Right cardiac atrium (tissue), 5 donors: ENCODE data around the gene UPB1. TPM values are rescaled to one million over a fixed set of nuclear protein-coding genes. Genes with fewer than 3 reads are reported as not detected.

Source experiments
- ATAC-seq, 2 donors: fragments of 200-7000 bp; cut with Tn5 transposase; one replicate each; pipeline versions ENCODE4 v1.8.0 to v1.9.1; 2020; ENCODE audit warnings: moderate library complexity in 2 of 2, mild to moderate bottlenecking in 1 of 2
- DNase-seq, 3 donors: peaks; one replicate each; pipeline ENCODE4 v3.0.0-alpha.2; 2020
- H3K27ac ChIP-seq: one replicate; pipeline ENCODE4 v1.5.1; 2013; ENCODE audit warnings: mild to moderate bottlenecking, low read length, control low read depth, moderate library complexity
- H3K27me3 ChIP-seq: one replicate; pipeline ENCODE4 v1.6.1; 2013; ENCODE audit not compliant: control insufficient read depth, insufficient read depth
- H3K4me1 ChIP-seq: one replicate; pipeline ENCODE4 v1.6.1; 2013; ENCODE audit warnings: low read length; ENCODE audit not compliant: control insufficient read depth, insufficient read depth
- H3K4me3 ChIP-seq: one replicate; pipeline ENCODE4 v1.5.1; 2013; ENCODE audit warnings: low read length, control low read depth
- H3K9me3 ChIP-seq: one replicate; pipeline ENCODE4 v1.6.1; 2013; ENCODE audit warnings: low read length; ENCODE audit not compliant: control insufficient read depth
- whole genome bisulfite sequencing: extraction: QIAGEN DNeasy Blood & Tissue Kit; methylation state at CpG from one replicate; pipeline ENCODE4 v1.1.7; 2013; 5-methylcytosine and 5-hydroxymethylcytosine counted together
- intact Hi-C, 4 donors: fragments of 100-400 bp; cut with DNase I; formaldehyde crosslinking; loops; one replicate each; pipeline versions ENCODE4 v1.11.0 to v1.14.0; 2022 to 2023
- polyA plus RNA-seq: library from polyadenylated mRNA; stranded (reverse); fragments of 200-250 nt; gene quantifications from one replicate; pipeline ENCODE4 v1.2.3, GENCODE V29; 2013
- total RNA-seq, 4 donors: library from RNA; stranded (reverse); fragmentation: NEBNext Ultra II Directional; extraction: Animal tissue kit (Norgen Biotek cat#: 25700); gene quantifications; one replicate each; pipeline ENCODE4 v1.2.1, GENCODE V29; 2021
- donor health status: healthy with polysubstance abuse.
- donor health status: DM: no; HTN: yes; CAD: no.
- donor health status: DM: no; HTN: no; CAD: no.
- donor health status: DM: no; HTN: yes; CAD: no; lungs with severe emphysema.
- donor health status: DM: yes; HTN: yes; CAD: no.

The UPB1 gene
- total and polyA plus RNA-seq, 5 donors = 1.8 to 6.6 (median 2.8) TPM

GRCh38 chr22:24504540-24504939 lies 9.4 kb downstream of the UPB1 start:
- Histone ChIP-seq H3K9me3 (no peaks in the 10 kb centered on the region), H3K27ac (no peak overlapping the region), H3K4me1 (no peaks in the 10 kb centered on the region), H3K27me3 (no peaks in the 10 kb centered on the region), H3K4me3 (no peak overlapping the region)
- 90% methylated on average over 2 of the region's 2 CpGs for WGBS
- ATAC-seq (no peak), DNase-seq (no peak)
- intact Hi-C loops = loop anchor here in 1 of 4 donors (5.0 kb wide), 1 partner anchor 82 kb away; no protein-coding TSS in a partner anchor

DNA sequence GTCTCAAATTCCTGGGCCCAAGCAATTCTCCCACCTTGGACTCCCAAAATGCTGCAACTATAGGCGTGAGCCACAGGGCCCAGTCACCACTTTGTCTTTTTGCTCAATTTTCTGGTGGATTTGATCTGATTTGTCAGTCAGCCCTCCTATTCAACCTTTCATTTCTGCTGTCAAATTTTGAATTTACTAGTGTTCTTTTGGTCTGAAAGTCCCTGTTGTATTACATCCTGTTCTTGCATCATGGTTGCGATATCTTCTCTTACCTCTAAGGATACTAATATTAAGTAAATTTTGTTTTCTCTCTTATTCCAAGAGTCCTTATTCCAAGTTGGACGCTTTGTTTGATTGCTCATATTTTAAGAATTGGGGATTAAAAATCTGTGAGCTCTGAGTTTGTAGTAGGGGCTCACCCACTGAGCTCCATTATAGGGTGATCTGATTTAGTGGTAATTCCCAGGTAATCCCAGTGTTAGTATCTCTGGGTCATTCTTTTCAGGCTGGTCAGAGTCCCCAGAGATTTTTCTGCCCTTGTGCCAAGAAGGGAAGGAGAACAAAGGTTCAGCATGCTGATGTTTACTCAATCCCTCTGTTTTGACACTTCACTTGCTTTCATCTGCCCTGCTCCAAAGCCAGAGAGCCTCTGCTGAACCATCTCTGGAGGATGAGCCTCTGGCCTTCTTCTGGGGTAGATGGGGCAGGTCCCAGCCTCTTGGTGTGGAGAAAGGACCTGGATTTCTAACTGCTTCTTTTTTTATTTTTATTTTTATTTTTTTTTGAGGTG lies 10.0 kb downstream of the UPB1 start:
- 90% methylated on average over 3 of the region's 3 CpGs for WGBS
- Histone ChIP-seq H3K9me3 (no peaks in the 10 kb centered on the region), H3K27ac (no peak overlapping the region), H3K4me1 (no peaks in the 10 kb centered on the region), H3K27me3 (no peaks in the 10 kb centered on the region), H3K4me3 (no peak overlapping the region)
- DNase-seq = no peak
- no peak for ATAC-seq
- intact Hi-C loops = loop anchor here in 2 of 4 donors (5.0 kb wide), 2 partner anchors 78 to 83 kb away; partner anchors contain the start of gene ADORA2A (in 1 of the 2)

DNA sequence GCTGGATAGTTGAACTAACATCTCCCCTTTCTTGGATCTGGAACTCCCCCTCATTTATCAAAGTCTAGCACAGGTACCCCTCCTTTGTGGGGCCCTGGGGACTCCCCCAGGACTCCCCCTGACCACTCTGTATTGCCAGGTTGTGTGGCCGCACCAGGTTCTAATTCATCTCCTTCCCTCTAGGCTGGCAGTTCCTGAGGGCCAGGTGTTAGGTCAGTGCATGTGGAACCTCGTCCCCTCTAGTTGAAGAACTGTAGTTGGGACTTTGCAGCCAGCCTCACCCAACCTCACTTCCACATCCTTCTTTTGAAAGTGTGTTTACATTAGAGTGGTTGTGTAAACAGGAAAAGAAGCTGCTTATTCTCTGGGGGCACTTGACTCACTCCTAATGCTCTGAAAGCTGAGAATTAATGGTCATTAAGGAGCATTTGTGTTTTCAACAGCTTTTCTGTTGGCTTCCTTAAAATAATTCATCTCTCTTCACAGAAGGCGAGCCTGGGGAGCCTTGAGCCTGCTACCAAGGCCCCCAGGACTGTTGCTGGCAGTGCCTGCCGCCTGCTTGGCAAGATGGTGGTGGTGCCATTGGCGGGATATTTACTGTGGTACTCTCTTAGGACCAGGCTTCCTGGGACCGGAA lies 11.8 kb downstream of the UPB1 start:
- Histone ChIP-seq H3K4me1 (peaks cover 7% of the 10 kb centered on the region), H3K4me3 (no peak overlapping the region), H3K27ac (no peak overlapping the region), H3K27me3 (no peaks in the 10 kb centered on the region), H3K9me3 (no peaks in the 10 kb centered on the region)
- intact Hi-C loops = loop anchor here in 1 of 4 donors (5.0 kb wide), 1 partner anchor 80 kb away; the partner anchor contains the start of gene ADORA2A
- 61% methylated on average over 6 of the region's 6 CpGs for WGBS
- no peak for DNase-seq
- ATAC-seq = no peak

- DNase-seq (no peak), ATAC-seq (no peak)
- 82% methylated on average over 7 of the region's 7 CpGs for WGBS
- intact Hi-C loops = loop anchor here in 1 of 4 donors (5.0 kb wide), 1 partner anchor 80 kb away; the partner anchor contains the start of gene ADORA2A
- Histone ChIP-seq H3K4me1 (peaks cover 9% of the 10 kb centered on the region), H3K27ac (no peak overlapping the region), H3K9me3 (no peaks in the 10 kb centered on the region), H3K4me3 (no peak overlapping the region), H3K27me3 (no peaks in the 10 kb centered on the region)
Observed at GRCh38 chr22:24507716-24508115, 12.6 kb downstream of the UPB1 start.

DNA sequence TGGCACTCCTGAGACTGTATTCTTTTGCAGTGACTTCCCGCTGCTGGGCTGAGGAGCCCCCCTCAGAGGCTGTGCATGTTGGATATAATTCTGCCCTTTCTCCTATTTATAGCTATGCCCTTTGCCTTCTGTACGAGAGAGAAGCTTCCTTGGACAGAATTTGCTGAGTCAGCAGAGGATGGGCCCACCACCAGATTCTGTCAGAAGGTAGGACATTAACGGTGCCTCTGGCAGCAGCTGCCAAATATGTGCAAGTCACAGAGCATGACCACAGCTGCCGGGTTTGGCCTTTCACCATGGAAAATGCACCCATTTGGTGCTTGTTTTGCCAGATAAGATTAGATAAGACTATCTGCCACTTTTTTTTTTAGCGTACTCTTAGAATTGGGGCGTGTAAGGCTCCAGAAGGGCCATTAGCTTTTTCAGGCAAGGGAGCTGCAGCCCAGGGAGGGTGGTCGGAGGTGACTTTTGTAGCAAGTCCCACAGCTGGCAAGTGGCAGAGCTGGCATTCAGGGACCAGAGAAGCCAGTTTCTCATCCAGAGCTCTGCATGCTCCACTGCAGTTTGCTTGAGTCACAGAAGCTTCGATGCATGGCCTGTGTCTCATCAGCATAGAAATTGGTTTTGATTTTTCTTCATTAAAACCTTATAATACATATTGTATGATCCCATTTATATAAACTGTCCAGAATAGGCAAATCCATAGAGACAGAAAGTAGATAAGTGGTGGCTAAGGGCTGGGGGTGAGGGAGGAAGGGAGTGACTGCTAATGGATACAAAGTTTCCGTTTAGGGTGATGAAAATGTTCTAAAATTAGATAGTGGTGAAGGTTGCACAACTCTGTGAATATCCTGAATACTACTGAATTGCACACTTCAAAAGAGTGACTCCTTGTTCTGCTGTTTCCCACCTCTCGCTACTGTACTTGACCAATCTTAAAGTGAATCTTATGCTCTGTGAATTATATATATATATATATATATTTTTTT lies 15.8 kb downstream of the UPB1 start:
- DNase-seq (peak in 1 of 3 donors; percentile 64), ATAC-seq (peak; percentile 82 to 91)
- no peaks in the 10 kb centered on the region for H3K9me3 ChIP-seq
- intact Hi-C loops = loop anchor here in 1 of 4 donors (10.0 kb wide), 1 partner anchor 86 kb away; the partner anchor contains the start of gene ADORA2A
- peaks cover 9% of the 10 kb centered on the region for H3K4me1 ChIP-seq
- H3K27me3 ChIP-seq = no peaks in the 10 kb centered on the region
- no peak overlapping the region for H3K4me3 ChIP-seq
- peak overlapping the region; percentile 93 for H3K27ac ChIP-seq
- WGBS = 20% methylated on average over 10 of the region's 10 CpGs

DNA sequence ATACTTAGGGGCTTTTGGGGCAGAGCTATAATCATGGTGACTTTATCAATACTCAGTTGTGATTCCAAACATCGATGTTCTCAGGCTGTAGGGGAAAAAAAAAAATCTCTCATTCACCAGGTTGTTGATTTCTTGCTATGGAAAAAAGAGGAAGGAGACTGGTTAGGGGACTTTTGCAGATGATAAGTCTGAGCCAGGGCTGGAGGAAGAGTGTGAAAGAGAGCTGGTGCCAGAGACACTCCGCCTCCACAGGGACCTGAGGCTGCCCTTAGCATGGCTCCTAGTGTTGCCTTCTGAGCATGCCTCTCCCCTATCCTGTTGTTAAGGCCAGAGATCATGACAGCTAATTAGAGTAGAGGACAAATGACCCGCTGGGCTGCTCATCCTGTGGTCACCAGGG lies 16.9 kb downstream of the UPB1 start:
- peak; percentile 48 to 57 for ATAC-seq
- H3K27me3 ChIP-seq = no peaks in the 10 kb centered on the region
- DNase-seq = peak in 1 of 3 donors; percentile 49
- no peak overlapping the region for H3K4me3 ChIP-seq
- H3K4me1 ChIP-seq = peaks cover 9% of the 10 kb centered on the region
- no peaks in the 10 kb centered on the region for H3K9me3 ChIP-seq
- intact Hi-C loops = loop anchor here in 1 of 4 donors (10.0 kb wide), 1 partner anchor 87 kb away; the partner anchor contains the start of gene ADORA2A
- 25% methylated on average over 3 of the region's 3 CpGs for WGBS
- H3K27ac ChIP-seq = no peak overlapping the region

DNA sequence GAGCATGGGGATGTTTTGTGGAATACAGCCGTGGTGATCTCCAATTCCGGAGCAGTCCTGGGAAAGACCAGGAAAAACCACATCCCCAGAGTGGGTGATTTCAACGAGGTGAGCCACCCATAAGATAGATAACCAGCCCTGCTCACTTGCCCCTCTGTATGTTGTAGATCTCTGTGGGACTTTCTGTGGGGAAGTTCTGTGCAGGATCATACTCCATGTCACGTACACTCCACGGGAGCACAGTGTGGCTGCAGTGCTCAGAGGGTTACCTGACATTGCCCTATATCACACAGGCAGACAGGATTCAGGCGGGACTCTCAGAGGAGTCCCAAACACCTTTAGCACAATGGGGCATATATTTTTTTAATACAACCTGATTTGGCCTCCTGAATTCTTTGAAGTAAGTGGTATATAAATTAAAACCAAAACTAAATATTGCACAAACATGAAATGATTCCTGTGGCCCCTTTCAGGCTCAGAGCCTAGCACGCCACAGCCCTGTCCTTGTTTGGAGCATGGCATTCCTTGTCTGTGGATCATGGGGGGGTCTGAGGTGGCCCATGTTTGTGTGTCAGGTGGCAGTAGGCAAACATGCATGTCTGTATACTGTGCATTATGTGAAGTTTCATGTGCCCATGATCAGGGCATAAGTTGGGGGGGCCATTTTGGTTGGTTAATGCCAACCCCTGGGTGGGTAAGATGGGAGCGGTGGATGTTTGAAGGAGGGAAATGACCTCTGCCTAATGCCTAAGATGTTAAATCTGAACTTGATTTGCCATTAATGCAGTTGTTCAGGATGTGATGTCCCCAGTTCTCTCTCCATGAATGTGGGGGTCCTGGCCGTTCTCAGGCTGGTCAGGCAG lies 18.5 kb downstream of the UPB1 start:
- ATAC-seq (no peak), DNase-seq (no peak)
- Histone ChIP-seq H3K27me3 (no peaks in the 10 kb centered on the region), H3K27ac (no peak overlapping the region), H3K4me1 (peaks cover 9% of the 10 kb centered on the region), H3K9me3 (no peaks in the 10 kb centered on the region), H3K4me3 (no peak overlapping the region)
- WGBS = 94% methylated on average over 9 of the region's 9 CpGs
- intact Hi-C loops = loop anchor here in 1 of 4 donors (10.0 kb wide), 1 partner anchor 89 kb away; the partner anchor contains the start of gene ADORA2A

DNA sequence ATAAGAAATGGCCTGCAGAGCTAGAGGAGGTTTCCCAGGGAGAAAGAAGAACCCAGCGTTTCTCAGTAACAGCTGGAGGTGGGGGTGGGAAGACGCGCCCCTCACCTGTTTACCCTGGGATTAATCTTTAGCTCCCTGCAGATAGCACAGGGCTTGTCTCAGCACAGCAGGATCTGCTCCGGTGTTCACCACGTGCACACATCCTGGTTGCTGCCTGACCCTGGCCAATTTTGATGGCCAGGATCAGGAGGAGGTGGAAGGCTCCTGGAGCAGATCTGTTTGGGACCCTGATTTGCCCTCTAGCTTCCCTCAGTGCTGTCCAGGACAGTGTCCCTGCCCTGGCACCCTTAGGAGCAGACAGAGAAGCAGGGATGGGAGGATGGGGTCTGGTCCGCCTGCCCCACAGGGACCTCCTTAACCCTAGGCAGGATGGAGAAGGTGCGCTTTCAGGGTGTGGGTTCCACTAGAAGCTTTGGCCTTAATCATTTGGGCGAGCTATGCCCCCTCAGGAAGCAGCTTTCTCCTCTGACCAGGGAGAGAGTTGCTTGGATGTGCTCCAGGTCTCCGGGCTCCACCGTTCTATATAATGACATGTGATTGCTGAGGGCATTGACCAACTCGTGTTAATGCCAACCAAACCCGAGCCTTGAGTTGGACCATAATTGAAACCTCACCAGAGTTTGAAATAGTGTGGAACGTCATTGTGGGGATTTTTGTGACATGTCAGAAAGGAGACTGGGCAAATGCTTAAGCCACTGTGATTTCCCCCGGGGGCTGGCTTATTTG lies 19.3 kb downstream of the UPB1 start:
- DNase-seq (no peak), ATAC-seq (no peak)
- WGBS = 69% methylated on average over 14 of the region's 14 CpGs
- H3K4me1 ChIP-seq = peaks cover 9% of the 10 kb centered on the region
- intact Hi-C loops = loop anchor here in 3 of 4 donors (5.0 to 10.0 kb wide), 3 partner anchors 87 to 92 kb away; partner anchors contain the start of gene ADORA2A (in 2 of the 3)
- H3K4me3 ChIP-seq = no peak overlapping the region
- H3K27ac ChIP-seq = no peak overlapping the region
- no peaks in the 10 kb centered on the region for H3K27me3 ChIP-seq
- no peaks in the 10 kb centered on the region for H3K9me3 ChIP-seq

- intact Hi-C loops = loop anchor here in 3 of 4 donors (5.0 to 10.0 kb wide), 3 partner anchors 88 to 93 kb away; partner anchors contain the start of gene ADORA2A (in 2 of the 3)
- WGBS = 95% methylated on average over 8 of the region's 8 CpGs
- ATAC-seq (no peak), DNase-seq (no peak)
- Histone ChIP-seq H3K27me3 (no peaks in the 10 kb centered on the region), H3K9me3 (no peaks in the 10 kb centered on the region), H3K27ac (no peak overlapping the region), H3K4me1 (peaks cover 9% of the 10 kb centered on the region), H3K4me3 (no peak overlapping the region)
Observed at GRCh38 chr22:24515027-24515338, 19.9 kb downstream of the UPB1 start.
